ENCODE results near the gene YIPF5. TPM values are rescaled to one million over a fixed set of nuclear protein-coding genes. Genes with fewer than 3 reads are reported as not detected.

Gene YIPF5
- total RNA-seq, 1 experiment from 2014 or later: 66.9 TPM

DNA sequence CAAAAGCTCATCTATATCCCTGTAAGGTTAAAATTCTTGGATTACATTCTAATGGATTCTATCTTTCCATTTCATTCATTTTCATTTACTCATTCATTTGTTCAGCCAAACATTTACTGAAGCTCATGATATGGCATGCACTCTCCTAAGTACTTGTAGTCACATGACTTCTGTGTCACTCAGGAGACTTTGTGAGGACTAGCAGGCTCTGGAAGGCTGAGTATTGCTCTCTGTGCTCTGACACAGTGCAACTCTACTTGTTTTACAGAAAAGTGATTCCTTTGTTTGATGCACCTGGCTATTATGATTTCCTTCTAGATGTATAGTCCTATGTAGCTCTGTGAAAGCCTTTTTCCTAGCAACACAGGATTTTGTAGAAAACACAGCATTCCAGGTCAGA, 53.0 kb downstream of the YIPF5 start:
- no peak for DNase-seq
- Mint-ChIP-seq H3K9me3 (ENCODE audit: low read depth, unreplicated experiment) (no peaks in the 10 kb centered on the region), H3K4me3 (ENCODE audit: low read depth, unreplicated experiment) (no peak overlapping the region), H3K27ac (ENCODE audit: unreplicated experiment) (no peak overlapping the region), H3K36me3 (ENCODE audit: insufficient read depth, unreplicated experiment) (no peaks in the 10 kb centered on the region), H3K4me1 (ENCODE audit: low read depth, unreplicated experiment) (no peaks in the 10 kb centered on the region), H3K27me3 (ENCODE audit: unreplicated experiment) (no peaks in the 10 kb centered on the region)
- intact Hi-C loops (cut with micrococcal nuclease; ENCODE audit: unreplicated experiment): no loop called here
- TF ChIP-seq, protein P1, sequence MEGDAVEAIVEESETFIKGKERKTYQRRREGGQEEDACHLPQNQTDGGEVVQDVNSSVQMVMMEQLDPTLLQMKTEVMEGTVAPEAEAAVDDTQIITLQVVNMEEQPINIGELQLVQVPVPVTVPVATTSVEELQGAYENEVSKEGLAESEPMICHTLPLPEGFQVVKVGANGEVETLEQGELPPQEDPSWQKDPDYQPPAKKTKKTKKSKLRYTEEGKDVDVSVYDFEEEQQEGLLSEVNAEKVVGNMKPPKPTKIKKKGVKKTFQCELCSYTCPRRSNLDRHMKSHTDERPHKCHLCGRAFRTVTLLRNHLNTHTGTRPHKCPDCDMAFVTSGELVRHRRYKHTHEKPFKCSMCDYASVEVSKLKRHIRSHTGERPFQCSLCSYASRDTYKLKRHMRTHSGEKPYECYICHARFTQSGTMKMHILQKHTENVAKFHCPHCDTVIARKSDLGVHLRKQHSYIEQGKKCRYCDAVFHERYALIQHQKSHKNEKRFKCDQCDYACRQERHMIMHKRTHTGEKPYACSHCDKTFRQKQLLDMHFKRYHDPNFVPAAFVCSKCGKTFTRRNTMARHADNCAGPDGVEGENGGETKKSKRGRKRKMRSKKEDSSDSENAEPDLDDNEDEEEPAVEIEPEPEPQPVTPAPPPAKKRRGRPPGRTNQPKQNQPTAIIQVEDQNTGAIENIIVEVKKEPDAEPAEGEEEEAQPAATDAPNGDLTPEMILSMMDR (IDR thresholded peaks at IDR 0.05; ENCODE audit: unreplicated experiment): no peak
- no TSS peak for BruUV-seq (replicated peaks)
- CTCF ChIA-PET: no interaction called here

DNA sequence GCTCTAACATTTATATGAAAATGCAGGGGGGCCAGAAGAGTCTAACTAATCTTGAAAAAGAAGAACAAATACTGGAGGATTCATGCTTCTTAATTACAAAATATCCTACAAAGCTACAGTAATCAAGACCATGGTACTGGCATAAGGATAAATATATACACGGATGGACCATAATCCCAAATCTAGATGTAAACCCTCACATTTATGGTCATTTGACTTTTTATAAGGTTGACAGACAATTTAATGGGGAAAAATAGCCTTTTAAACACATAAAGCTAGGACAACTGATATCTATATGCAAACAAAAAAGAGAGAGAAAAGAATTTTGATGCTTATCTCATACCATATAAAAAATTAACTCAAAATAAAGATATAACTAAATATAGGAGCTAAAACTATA, 55.9 kb downstream of the YIPF5 start:
- Mint-ChIP-seq H3K27ac (ENCODE audit: unreplicated experiment) (no peak overlapping the region), H3K36me3 (ENCODE audit: insufficient read depth, unreplicated experiment) (no peaks in the 10 kb centered on the region), H3K27me3 (ENCODE audit: unreplicated experiment) (no peaks in the 10 kb centered on the region), H3K4me1 (ENCODE audit: low read depth, unreplicated experiment) (no peaks in the 10 kb centered on the region), H3K9me3 (ENCODE audit: low read depth, unreplicated experiment) (no peaks in the 10 kb centered on the region), H3K4me3 (ENCODE audit: low read depth, unreplicated experiment) (no peak overlapping the region)
- intact Hi-C loops (cut with micrococcal nuclease; ENCODE audit: unreplicated experiment): no loop called here
- CTCF ChIA-PET: no interaction called here
- no peak for DNase-seq
- TF ChIP-seq, protein P1 (IDR thresholded peaks at IDR 0.05; ENCODE audit: unreplicated experiment): no peak
- no TSS peak for BruUV-seq (replicated peaks)

Other genes with a start within 250 kb of the YIPF5 start
- 0.14 TPM in 1 of 2 replicates, not detected in the other for gene KCTD16, start 214 bp upstream of the YIPF5 start, total RNA-seq (2022)

All from Calu3 (cell line).